ENCODE data around the gene UTS2B. TPM values are rescaled to one million over a fixed set of nuclear protein-coding genes. Genes with fewer than 3 reads are reported as not detected.
"Not testable (repeated sequence)": the region's sequence is repeated elsewhere in the genome, so short reads cannot be mapped to it uniquely, and the experiment has no call there.

Gene UTS2B
- total RNA-seq, 2 donors from 2014 or later, result 0.39 TPM; not detected in 1

DNA sequence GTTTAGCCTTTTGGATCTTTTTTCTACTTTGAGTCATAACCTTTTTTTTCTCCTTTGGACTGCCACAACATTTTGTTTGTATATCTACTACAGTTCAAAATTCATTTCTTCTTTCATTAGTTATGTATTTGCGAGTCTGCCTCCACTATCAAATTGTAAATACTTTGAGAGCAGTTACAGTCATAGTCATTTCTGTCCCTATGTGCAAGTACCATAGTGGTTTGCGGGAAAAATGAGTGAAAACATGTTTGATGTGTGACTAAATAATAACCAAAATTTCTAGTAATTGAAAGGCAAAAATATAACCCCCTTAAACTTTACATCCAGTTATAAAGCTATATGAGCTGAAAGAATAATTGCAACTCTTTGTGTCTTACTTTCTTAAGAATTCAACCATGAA is 46.9 kb downstream of the UTS2B start:
- no peaks in the 10 kb centered on the region for H3K27me3 ChIP-seq
- H3K27ac ChIP-seq, result no peak overlapping the region
- DNase-seq (ENCODE audit: low spot score), result no peak
- H3K4me3 ChIP-seq, result no peak overlapping the region
- H3K9me3 ChIP-seq, result peaks cover 0 to 5% of the 10 kb centered on the region in 2 donors
- no peaks in the 10 kb centered on the region for H3K36me3 ChIP-seq
- TF ChIP-seq, protein P1, sequence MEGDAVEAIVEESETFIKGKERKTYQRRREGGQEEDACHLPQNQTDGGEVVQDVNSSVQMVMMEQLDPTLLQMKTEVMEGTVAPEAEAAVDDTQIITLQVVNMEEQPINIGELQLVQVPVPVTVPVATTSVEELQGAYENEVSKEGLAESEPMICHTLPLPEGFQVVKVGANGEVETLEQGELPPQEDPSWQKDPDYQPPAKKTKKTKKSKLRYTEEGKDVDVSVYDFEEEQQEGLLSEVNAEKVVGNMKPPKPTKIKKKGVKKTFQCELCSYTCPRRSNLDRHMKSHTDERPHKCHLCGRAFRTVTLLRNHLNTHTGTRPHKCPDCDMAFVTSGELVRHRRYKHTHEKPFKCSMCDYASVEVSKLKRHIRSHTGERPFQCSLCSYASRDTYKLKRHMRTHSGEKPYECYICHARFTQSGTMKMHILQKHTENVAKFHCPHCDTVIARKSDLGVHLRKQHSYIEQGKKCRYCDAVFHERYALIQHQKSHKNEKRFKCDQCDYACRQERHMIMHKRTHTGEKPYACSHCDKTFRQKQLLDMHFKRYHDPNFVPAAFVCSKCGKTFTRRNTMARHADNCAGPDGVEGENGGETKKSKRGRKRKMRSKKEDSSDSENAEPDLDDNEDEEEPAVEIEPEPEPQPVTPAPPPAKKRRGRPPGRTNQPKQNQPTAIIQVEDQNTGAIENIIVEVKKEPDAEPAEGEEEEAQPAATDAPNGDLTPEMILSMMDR (IDR thresholded peaks at IDR 0.05), result no peak
- H3K4me1 ChIP-seq, result no peaks in the 10 kb centered on the region

DNA sequence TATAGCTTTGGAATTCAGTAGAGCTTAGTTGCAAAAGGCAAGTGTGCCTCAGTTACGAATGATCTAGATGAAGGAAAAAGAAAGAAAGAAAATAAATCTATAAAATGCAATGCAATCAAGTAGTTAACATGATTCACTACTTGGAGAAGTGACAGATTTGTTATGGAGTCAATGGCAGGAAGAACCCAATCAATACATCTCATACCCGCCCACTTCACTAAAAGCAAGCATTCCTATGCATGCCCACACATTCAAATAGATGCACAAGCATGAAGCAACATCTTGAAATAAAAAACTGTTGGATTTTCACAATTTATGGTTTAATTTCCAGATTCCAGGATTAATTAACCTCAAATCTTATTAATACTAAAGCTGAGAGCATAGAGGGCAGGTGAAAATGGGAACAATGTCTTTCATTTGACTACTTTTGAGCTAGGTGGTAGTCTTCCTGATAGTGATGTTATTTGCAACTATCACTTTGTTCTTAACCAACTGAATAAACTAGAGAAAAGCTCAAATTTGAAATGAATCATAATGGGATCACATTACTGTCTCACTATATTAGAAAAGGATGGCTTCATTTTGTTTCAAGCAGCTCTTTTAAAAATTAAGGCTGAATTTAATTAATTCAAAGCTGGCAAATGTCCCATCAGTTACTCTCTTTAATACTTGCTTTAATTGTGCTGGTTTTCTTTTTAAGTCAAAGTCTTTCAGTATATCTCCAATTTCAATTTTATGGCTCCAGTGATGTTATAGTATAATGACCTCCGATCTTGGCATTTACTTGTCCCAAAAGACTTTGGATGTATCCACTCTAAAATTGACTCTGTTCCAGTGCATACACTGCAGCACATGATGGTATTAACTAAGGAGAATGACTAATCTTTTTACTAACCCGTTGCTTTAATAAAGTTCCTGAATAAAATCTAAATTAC is 47.8 kb downstream of the UTS2B start:
- no peaks in the 10 kb centered on the region for H3K36me3 ChIP-seq
- no peak for DNase-seq (ENCODE audit: low spot score)
- H3K27ac ChIP-seq, result no peak overlapping the region
- H3K27me3 ChIP-seq, result no peaks in the 10 kb centered on the region
- no peak overlapping the region for H3K4me3 ChIP-seq
- peaks cover 0 to 5% of the 10 kb centered on the region in 2 donors for H3K9me3 ChIP-seq
- H3K4me1 ChIP-seq, result no peaks in the 10 kb centered on the region
- TF ChIP-seq, protein P1 (IDR thresholded peaks at IDR 0.05), result no peak

DNA sequence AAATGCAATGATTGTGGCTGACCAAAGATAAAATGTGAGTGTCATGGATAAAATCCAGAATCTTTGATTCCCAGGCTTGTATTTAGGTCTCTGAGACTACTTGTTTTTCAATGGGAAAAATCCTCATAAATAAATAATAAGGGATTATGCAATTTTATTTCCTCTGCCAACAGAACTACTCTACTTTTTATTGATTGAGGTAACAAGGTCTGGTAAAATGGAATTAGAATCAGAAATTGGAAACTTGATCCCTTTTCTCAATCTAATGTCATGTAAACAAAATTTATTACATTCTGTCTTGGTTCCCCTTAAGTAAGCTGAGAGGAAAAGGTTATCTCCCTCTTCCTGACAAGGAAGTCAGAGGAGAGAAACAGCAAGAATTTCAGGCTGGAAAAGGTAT is 49.4 kb downstream of the UTS2B start:
- H3K4me1 ChIP-seq, result no peaks in the 10 kb centered on the region
- DNase-seq (ENCODE audit: low spot score), result no peak
- H3K36me3 ChIP-seq, result no peaks in the 10 kb centered on the region
- TF ChIP-seq, protein P1 (IDR thresholded peaks at IDR 0.05), result no peak
- H3K9me3 ChIP-seq, result peaks cover 0 to 5% of the 10 kb centered on the region in 2 donors
- no peaks in the 10 kb centered on the region for H3K27me3 ChIP-seq
- H3K27ac ChIP-seq, result no peak overlapping the region
- H3K4me3 ChIP-seq, result no peak overlapping the region

DNA sequence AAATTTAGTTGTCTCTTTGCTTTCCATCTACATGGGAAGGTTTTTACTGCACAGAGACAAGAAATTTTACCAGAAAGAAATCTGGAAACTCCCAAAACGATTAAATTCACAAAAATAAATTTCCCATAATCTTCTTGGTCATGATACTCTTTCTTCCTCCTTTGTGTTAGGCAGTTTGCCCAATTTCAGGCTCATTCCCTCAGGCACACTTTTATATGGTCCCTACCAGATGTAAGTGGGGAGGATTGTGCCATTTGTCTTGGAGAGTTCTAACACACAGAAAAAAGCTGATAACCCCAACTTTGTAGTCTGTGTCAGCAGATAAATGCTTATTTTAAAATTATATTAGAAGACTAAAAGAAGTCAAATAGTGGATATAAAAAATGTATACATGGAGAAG is 50.2 kb downstream of the UTS2B start:
- no peaks in the 10 kb centered on the region for H3K27me3 ChIP-seq
- H3K27ac ChIP-seq, result no peak overlapping the region
- H3K4me1 ChIP-seq, result no peaks in the 10 kb centered on the region
- no peak overlapping the region for H3K4me3 ChIP-seq
- no peaks in the 10 kb centered on the region for H3K36me3 ChIP-seq
- peaks cover 0 to 1% of the 10 kb centered on the region in 2 donors for H3K9me3 ChIP-seq
- TF ChIP-seq, protein P1 (IDR thresholded peaks at IDR 0.05), result no peak
- DNase-seq (ENCODE audit: low spot score), result no peak

DNA sequence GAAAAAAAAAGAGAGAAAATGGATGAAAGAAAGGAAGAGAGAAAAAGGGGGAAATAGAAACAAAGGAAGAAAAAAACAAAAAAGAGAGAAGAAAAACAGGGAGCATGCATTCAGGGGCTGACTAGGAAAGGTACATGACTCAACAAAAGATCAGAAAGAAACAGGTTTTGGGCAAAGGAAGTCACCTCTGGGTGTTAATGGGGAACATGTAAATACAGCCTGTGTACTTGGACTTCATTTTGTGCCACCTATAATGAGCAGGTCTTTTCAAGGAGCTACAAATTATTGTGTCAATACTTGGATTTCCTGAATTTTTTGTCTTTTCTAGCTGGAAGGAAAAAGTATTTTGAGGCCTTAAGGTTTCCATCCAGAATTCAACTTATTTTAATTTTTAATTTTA is 54.6 kb downstream of the UTS2B start:
- no peaks in the 10 kb centered on the region for H3K9me3 ChIP-seq
- no peak for DNase-seq (ENCODE audit: low spot score)
- H3K27ac ChIP-seq, result no peak overlapping the region
- no peaks in the 10 kb centered on the region for H3K4me1 ChIP-seq
- H3K36me3 ChIP-seq, result no peaks in the 10 kb centered on the region
- TF ChIP-seq, protein P1 (IDR thresholded peaks at IDR 0.05), result no peak
- no peaks in the 10 kb centered on the region for H3K27me3 ChIP-seq
- no peak overlapping the region for H3K4me3 ChIP-seq

DNA sequence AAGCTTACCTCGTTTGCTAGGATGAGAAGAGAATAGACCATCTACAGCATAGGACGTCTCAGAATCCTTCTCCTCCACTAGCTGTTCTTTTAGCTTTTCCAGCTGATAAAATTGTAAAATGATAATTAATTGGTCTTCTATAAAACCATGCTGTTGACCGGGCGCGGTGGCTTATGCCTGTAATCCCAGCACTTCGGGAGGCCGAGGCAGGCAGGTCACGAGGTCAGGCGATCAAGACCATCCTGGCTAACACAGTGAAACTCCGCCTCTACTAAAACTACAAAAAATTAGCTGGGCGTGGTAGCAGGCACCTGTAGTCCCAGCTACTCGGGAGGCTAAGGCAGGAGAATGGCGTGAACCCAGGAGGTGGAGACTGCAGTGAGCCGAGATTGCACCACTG is 55.1 kb downstream of the UTS2B start:
- H3K36me3 ChIP-seq; DNase-seq (ENCODE audit: low spot score); H3K27ac ChIP-seq; H3K27me3 ChIP-seq; H3K4me3 ChIP-seq; H3K9me3 ChIP-seq; H3K4me1 ChIP-seq: not testable (repeated sequence)
